ENCODE data around the gene GDA.

DNA sequence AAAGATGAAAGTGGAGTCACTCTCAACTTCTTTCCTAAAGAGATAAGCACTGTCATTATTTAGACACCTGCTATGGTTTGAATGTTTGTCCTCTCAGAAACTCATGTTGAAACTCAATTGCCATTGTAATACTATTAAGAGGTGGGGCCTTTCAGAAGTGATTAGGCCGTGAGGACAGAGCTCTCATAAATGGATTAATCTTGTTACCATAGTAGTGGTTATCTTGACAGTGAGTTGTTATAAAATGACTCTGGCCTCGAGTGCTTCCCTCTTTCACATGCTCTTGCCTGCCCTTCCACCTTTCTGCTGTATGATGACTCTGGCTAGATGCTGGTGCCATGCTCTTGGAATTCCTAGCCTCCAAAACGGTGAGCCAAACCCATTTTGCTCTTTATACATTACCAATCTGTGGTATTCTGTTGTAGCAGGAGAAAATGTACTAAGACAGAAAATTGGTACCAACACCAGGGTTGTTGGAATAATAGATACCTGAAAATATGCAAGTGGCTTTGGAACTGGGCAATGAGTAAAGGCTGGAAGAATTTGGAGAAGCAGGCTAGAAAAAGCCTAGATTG is 38.0 kb downstream of the GDA start:
- TF ChIP-seq CTCF (IDR thresholded peaks at IDR 0.05) (no peak), POLR2A (IDR thresholded peaks at IDR 0.05) (no peak)
